Measurements from ENCODE around the gene HDHD5.
"Not testable (repeated sequence)": the region's sequence is repeated elsewhere in the genome, so short reads cannot be mapped to it uniquely, and the experiment has no call there.

Gene HDHD5

DNA sequence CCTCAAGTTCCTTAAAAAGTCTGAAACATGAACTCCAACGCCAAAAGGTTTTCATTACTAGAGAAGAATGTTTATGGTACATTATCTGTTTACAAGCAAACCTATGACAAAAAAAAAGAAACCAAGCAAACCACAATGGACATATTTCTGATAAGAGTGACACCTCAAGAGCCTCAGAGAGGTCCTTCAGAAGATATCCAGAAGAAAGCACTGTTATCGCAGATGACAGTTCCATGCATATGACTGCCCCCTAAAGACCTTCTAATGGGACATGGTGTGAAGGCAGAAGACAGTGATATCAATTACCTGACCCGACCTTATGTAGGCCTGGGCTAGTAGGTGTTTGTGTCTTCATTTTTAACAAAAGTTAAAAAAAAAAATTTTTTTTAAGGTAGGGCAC, 3.1 kb downstream of the HDHD5 start:
- no peak overlapping the region for H3K4me3 ChIP-seq (ENCODE audit: extremely low read depth, insufficient read depth, low read length, poor library complexity, severe bottlenecking)
- H3K4me1 ChIP-seq (ENCODE audit: control insufficient read depth, insufficient read depth, low read length, poor library complexity, severe bottlenecking): no peaks in the 10 kb centered on the region
- 100% methylated on average over 1 of the region's 3 CpGs for WGBS, 2 experiments (ENCODE audit: insufficient coverage in 2 of 2)

DNA sequence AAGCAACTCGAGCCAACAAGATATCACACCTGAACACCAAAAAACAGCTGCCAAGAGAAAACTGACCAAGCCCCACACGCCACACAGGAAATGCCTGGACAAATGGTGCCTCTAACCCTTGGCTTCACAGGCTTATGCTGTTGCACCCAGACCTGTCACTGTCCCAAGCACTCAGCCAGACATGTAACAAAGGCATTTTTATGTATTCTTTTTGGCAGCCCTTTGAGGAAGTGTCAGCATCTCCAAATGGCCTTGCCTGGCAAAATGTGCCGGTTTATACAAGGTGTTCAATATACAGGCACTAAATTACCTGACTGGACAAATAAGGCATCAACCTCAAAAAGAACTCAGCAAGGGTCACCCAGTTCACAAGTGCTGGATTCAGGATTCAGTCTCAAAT, 6.1 kb downstream of the HDHD5 start:
- Histone ChIP-seq H3K9me3 (ENCODE audit: control insufficient read depth, low read length) (no peaks in the 10 kb centered on the region), H3K4me3 (ENCODE audit: extremely low read depth, insufficient read depth, low read length, poor library complexity, severe bottlenecking) (no peak overlapping the region), H3K4me1 (ENCODE audit: control insufficient read depth, insufficient read depth, low read length, poor library complexity, severe bottlenecking) (no peaks in the 10 kb centered on the region), H3K27ac (ENCODE audit: low read depth, low read length, severe bottlenecking) (no peak overlapping the region), H3K36me3 (ENCODE audit: control insufficient read depth, insufficient read depth, low read length) (peaks cover 8% of the 10 kb centered on the region)
- 90 to 93% methylated on average over 3 of the region's 3 CpGs for WGBS, 2 experiments (ENCODE audit: insufficient coverage in 2 of 2)

More for the DNA sequence above, 3.1 kb downstream of the HDHD5 start:
- H3K27ac ChIP-seq (ENCODE audit: low read depth, low read length, severe bottlenecking): no peak overlapping the region
- H3K36me3 ChIP-seq (ENCODE audit: control insufficient read depth, insufficient read depth, low read length): no peaks in the 10 kb centered on the region
- H3K9me3 ChIP-seq (ENCODE audit: control insufficient read depth, low read length): no peaks in the 10 kb centered on the region

DNA sequence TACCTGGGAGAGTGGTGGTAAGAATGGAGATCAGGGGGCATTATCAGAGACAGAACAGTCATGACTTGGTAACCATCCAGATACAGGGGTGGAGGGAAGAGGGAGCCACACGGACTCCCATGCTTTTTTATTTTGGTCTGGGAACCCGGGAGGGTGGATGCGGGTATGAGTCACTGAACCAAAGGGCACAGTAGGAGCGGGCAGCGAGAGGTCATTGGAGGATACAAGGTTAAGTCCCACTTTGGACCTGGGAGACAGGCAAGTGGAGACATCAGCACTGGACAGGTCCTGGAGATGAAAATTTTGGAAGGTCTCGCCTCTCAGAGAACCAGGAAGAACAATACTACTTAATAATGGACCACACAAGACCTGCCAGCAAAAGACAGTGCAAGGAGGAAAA, 6.7 kb downstream of the HDHD5 start:
- Histone ChIP-seq H3K4me3 (ENCODE audit: extremely low read depth, insufficient read depth, low read length, poor library complexity, severe bottlenecking) (no peak overlapping the region), H3K4me1 (ENCODE audit: control insufficient read depth, insufficient read depth, low read length, poor library complexity, severe bottlenecking) (no peaks in the 10 kb centered on the region), H3K9me3 (ENCODE audit: control insufficient read depth, low read length) (no peaks in the 10 kb centered on the region), H3K36me3 (ENCODE audit: control insufficient read depth, insufficient read depth, low read length) (peaks cover 13% of the 10 kb centered on the region), H3K27ac (ENCODE audit: low read depth, low read length, severe bottlenecking) (no peak overlapping the region)
- WGBS, 2 experiments (ENCODE audit: insufficient coverage in 2 of 2): 94 to 99% methylated on average over 5 of the region's 6 CpGs

DNA sequence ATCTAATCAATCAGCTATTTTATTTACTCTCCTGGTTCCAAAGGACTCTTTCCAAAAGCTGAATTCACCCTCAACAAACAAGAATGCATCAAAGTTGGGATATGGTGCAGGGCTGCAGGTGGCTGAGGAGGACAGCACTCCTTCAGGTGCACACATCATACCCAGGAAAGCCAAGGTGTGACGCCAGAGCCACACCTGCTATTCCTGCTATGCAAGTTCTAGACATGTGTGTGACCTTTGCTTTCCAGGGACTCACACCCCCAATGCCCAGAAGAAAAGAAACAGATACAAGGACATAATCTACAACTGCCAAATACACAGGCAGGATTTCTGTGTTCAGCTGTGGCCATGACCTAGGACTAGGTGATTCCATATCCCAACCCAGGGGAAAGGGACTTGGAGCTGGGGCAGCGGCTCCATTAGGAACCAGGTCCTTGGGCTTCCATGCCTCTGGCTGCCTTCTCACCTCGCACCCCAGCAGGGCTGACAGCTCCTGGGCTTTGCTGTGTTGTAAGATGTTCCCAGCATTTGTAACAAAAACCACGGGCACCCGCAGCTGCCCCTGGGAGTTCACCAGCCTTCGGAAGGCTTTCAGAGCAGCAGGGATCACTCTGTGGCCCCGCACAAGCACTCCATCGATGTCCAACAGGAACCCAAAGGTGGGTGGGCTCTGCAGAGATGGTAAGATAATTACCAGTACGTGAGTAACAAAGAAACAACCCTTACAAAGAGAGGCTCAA, 9.8 kb downstream of the HDHD5 start:
- 94 to 95% methylated on average over 4 of the region's 9 CpGs for WGBS, 2 experiments (ENCODE audit: insufficient coverage in 2 of 2)
- Histone ChIP-seq H3K27ac (ENCODE audit: low read depth, low read length, severe bottlenecking) (no peak overlapping the region), H3K9me3 (ENCODE audit: control insufficient read depth, low read length) (no peaks in the 10 kb centered on the region), H3K4me3 (ENCODE audit: extremely low read depth, insufficient read depth, low read length, poor library complexity, severe bottlenecking) (no peak overlapping the region), H3K36me3 (ENCODE audit: control insufficient read depth, insufficient read depth, low read length) (peaks cover 19% of the 10 kb centered on the region), H3K4me1 (ENCODE audit: control insufficient read depth, insufficient read depth, low read length, poor library complexity, severe bottlenecking) (no peaks in the 10 kb centered on the region)

DNA sequence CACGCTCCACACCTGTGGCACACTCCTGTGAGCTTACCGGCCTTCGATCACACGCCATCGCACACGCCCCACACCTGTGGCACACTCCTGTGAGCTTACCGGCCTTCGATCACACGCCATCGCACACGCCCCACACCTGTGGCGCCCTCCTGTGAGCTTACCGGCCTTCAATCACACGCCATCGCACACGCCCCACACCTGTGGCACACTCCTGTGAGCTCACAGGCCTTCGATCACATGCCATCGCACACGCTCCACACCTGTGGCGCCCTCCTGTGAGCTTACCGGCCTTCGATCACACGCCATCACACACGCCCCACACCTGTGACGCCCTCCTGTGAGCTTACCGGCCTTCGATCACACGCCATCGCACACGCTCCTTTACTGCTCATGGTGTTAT, 11.6 kb downstream of the HDHD5 start:
- peaks cover 33% of the 10 kb centered on the region for H3K36me3 ChIP-seq (ENCODE audit: control insufficient read depth, insufficient read depth, low read length)
- WGBS, 2 experiments (ENCODE audit: insufficient coverage in 2 of 2): 92 to 95% methylated on average over 25 to 28 of the region's 30 CpGs
- H3K9me3 ChIP-seq (ENCODE audit: control insufficient read depth, low read length); H3K4me1 ChIP-seq (ENCODE audit: control insufficient read depth, insufficient read depth, low read length, poor library complexity, severe bottlenecking); H3K4me3 ChIP-seq (ENCODE audit: extremely low read depth, insufficient read depth, low read length, poor library complexity, severe bottlenecking); H3K27ac ChIP-seq (ENCODE audit: low read depth, low read length, severe bottlenecking): not testable (repeated sequence)

DNA sequence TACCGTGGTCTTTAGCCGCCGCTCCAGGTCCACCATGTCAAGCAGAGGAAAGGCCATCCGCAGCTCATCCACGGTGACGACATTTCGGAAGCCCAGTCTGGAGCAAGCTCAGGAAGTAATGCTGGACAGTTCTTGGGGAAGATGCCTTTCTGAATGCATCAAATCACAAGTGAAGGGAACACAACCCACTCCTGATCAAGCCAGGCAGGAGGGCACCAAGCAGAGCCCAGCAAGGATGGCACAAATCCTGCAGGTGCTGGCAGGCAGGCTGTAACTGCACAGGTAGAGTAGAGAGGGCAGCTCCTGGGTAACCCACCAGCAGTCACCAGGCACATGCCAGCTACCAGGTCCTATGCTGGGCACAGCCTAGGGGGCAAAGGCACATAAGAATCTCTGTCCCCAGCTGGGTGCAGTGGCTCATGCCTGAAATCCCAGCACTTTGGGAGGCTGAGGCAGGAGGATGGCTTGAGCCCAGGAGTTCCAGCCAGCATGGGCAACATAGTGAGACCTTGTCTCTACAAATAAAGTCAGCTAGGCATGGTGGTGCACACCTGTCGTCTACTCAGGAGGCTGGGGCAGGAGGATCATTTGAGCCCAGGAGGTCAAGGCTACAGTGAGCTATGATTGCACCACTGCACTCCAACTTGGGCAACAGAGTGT, 13.9 kb downstream of the HDHD5 start:
- no peak overlapping the region for H3K4me3 ChIP-seq (ENCODE audit: extremely low read depth, insufficient read depth, low read length, poor library complexity, severe bottlenecking)
- 78 to 98% methylated on average over 7 to 8 of the region's 8 CpGs for WGBS, 2 experiments (ENCODE audit: insufficient coverage in 2 of 2)
- H3K9me3 ChIP-seq (ENCODE audit: control insufficient read depth, low read length): no peaks in the 10 kb centered on the region
- no peak overlapping the region for H3K27ac ChIP-seq (ENCODE audit: low read depth, low read length, severe bottlenecking)
- H3K36me3 ChIP-seq (ENCODE audit: control insufficient read depth, insufficient read depth, low read length): peaks cover 52% of the 10 kb centered on the region
- H3K4me1 ChIP-seq (ENCODE audit: control insufficient read depth, insufficient read depth, low read length, poor library complexity, severe bottlenecking): no peaks in the 10 kb centered on the region

DNA sequence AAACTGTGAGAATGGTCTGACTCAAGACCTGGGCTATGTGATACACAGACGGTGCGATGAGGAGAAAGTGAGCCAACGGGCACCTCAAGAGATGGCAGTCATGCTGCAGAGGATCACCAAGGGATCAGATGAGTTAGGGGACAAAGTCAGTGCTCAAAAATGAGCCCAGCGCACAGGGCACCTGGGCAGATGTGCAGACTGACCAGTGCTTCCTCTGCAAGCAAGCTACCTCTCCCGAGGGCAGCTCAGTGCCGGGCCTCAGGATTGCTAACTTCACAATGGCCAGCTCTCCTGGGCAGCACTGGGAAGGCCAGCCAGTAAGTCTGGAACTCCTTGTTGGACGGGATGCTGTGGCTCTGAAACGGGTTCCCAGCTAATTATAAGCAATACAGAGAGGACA, 15.3 kb downstream of the HDHD5 start:
- peaks cover 51% of the 10 kb centered on the region for H3K36me3 ChIP-seq (ENCODE audit: control insufficient read depth, insufficient read depth, low read length)
- 93% methylated on average over 7 to 8 of the region's 8 CpGs for WGBS, 2 experiments (ENCODE audit: insufficient coverage in 2 of 2)

DNA sequence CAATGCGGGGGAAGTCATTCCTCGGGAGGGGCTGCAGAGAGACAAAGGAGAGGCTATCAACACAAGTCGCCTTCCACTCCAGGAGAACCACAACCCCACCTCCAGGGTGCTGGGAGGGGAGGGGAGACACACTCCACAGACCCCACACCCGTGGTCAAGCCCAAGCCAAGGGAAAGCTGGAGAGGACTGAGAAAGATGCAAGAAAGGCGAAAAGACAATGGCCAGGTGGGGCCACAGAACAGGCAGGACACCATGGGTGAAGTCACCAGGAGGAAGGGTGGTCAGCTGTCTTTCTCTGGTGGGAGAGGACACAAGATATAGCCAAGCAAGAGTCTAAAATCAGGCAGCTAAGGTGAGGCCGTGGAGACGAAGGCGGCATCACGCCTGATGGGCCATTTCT, 16.0 kb downstream of the HDHD5 start:
- Histone ChIP-seq H3K4me3 (ENCODE audit: extremely low read depth, insufficient read depth, low read length, poor library complexity, severe bottlenecking) (no peak overlapping the region), H3K36me3 (ENCODE audit: control insufficient read depth, insufficient read depth, low read length) (peaks cover 47% of the 10 kb centered on the region), H3K9me3 (ENCODE audit: control insufficient read depth, low read length) (no peaks in the 10 kb centered on the region), H3K27ac (ENCODE audit: low read depth, low read length, severe bottlenecking) (no peak overlapping the region), H3K4me1 (ENCODE audit: control insufficient read depth, insufficient read depth, low read length, poor library complexity, severe bottlenecking) (no peaks in the 10 kb centered on the region)
- WGBS, 2 experiments (ENCODE audit: insufficient coverage in 2 of 2): 81 to 100% methylated on average over 4 to 5 of the region's 9 CpGs

More for the DNA sequence above, 15.3 kb downstream of the HDHD5 start:
- H3K4me3 ChIP-seq (ENCODE audit: extremely low read depth, insufficient read depth, low read length, poor library complexity, severe bottlenecking): no peak overlapping the region
- no peaks in the 10 kb centered on the region for H3K9me3 ChIP-seq (ENCODE audit: control insufficient read depth, low read length)
- H3K27ac ChIP-seq (ENCODE audit: low read depth, low read length, severe bottlenecking): no peak overlapping the region
- H3K4me1 ChIP-seq (ENCODE audit: control insufficient read depth, insufficient read depth, low read length, poor library complexity, severe bottlenecking): no peaks in the 10 kb centered on the region

DNA sequence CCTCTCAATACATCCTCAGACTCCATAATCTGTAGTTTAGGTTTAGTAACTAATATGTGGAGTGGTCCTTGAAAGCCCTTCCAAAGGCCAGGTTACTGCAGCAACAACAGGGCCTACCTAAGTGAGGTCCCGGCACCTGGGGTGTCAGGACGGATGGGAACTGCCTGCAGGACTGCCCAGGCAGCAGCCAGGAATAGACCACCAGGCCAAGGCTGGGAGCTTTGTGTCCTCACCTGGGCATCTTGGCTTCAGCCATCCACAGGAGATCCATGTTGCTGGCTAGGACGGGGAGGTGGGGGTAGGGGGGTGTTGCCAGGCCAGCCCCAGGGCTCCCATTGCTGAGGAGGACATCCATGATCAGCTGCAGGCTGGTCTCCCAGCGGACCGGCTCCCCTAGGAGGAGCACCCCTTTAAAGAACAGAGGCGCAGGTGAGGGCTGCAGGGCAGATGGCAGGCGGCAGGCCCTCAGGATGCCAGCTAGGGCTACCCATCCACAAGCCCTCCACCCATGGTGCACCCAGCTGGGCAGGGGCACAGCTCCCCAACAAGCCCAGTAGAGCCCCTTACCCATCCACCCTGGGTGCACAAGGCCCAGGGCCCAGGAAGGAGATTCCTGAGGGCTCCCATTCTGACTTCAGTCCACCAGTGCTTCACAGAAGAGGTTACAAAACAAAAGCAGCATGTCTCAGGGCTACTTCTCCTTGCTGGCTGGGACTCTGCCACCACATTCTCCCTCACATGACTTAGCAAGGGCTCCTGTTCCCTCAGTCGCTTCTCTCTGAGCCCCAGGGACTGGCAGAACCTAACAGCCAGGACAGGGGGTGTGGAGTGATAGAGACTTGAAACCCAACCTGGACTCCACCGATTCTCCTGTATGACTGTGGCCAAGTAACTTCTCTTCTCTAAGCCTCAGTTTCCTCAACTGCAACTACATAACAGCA, 18.0 kb downstream of the HDHD5 start:
- H3K27ac ChIP-seq (ENCODE audit: low read depth, low read length, severe bottlenecking): no peak overlapping the region
- no peaks in the 10 kb centered on the region for H3K9me3 ChIP-seq (ENCODE audit: control insufficient read depth, low read length)
- WGBS, 2 experiments (ENCODE audit: insufficient coverage in 2 of 2): 96 to 97% methylated on average over 6 to 7 of the region's 9 CpGs
- no peaks in the 10 kb centered on the region for H3K4me1 ChIP-seq (ENCODE audit: control insufficient read depth, insufficient read depth, low read length, poor library complexity, severe bottlenecking)
- no peak overlapping the region for H3K4me3 ChIP-seq (ENCODE audit: extremely low read depth, insufficient read depth, low read length, poor library complexity, severe bottlenecking)
- peaks cover 52% of the 10 kb centered on the region for H3K36me3 ChIP-seq (ENCODE audit: control insufficient read depth, insufficient read depth, low read length)

DNA sequence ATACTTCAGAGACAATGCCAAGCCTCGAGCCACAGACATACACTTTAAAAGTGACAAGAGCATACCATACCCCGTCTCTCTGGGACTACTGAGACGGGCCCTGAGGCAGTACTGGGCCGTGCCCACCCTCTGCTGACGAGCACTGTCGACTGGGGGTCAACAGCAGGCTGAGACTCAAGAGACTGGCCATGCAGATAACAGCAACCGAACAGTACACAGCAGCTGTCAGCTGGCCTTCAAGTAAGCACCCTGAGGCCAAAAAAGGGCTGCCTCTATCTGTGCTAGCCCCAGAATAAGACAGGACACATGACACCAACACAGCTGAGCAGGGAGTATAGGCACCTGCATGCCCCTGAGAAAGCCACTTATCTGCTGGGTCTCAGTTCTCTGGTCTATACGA, 19.1 kb downstream of the HDHD5 start:
- Histone ChIP-seq H3K9me3 (ENCODE audit: control insufficient read depth, low read length) (no peaks in the 10 kb centered on the region), H3K4me3 (ENCODE audit: extremely low read depth, insufficient read depth, low read length, poor library complexity, severe bottlenecking) (no peak overlapping the region), H3K36me3 (ENCODE audit: control insufficient read depth, insufficient read depth, low read length) (peaks cover 52% of the 10 kb centered on the region), H3K27ac (ENCODE audit: low read depth, low read length, severe bottlenecking) (no peak overlapping the region), H3K4me1 (ENCODE audit: control insufficient read depth, insufficient read depth, low read length, poor library complexity, severe bottlenecking) (no peaks in the 10 kb centered on the region)
- 92 to 93% methylated on average over 8 of the region's 8 CpGs for WGBS, 2 experiments (ENCODE audit: insufficient coverage in 2 of 2)

Measured in mesodermal cell (in vitro differentiated cells).